GM18951 (cell line): ENCODE data around the gene GJE1.

Experiments
- POLR2A ChIP-seq: IDR thresholded peaks from 4 replicates; pipeline ENCODE4 v1.6.1; 2011; ENCODE audit warnings: mild to moderate bottlenecking; ENCODE audit not compliant: insufficient read length, insufficient read depth; ENCODE audit errors: extremely low read depth
- in situ Hi-C: fragments of 300-500 bp; cut with MboI; formaldehyde crosslinking; loops from one replicate; pipeline ENCODE4 v1.12.0; 2022; ENCODE audit warnings: low sequenced_read_pairs, mixed read lengths, inconsistent platforms; ENCODE audit not compliant: unreplicated experiment

GJE1 gene

DNA sequence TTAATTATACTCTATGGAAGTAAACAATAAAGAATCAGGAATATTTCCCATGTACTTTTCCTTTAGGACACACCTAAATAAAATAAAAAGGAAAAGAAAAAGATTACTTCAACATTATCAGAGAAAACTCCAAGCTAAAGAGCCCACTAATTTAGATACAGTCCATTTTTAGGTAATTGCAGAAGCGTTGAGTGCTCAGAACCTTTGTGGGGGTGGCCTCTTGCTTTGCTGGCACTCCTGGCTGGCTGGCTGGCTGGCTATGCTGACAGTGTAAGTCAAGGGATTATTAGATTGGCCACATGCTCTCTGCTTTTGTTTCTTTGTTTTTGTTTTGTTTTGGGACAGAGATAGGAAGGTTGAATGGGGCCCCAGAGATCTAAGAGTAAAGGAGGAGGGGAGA is at the start of gene GJE1:
TSS of gene GJE1 (plus strand) at position 301 of the 400 bp plus-strand sequence. CDS start 234 bp downstream, outside the sequence.
- TF ChIP-seq POLR2A, result no peak
- in situ Hi-C loops, result loop anchor here (25.0 kb wide), 1 partner anchor 255 kb away; no protein-coding TSS in a partner anchor

DNA sequence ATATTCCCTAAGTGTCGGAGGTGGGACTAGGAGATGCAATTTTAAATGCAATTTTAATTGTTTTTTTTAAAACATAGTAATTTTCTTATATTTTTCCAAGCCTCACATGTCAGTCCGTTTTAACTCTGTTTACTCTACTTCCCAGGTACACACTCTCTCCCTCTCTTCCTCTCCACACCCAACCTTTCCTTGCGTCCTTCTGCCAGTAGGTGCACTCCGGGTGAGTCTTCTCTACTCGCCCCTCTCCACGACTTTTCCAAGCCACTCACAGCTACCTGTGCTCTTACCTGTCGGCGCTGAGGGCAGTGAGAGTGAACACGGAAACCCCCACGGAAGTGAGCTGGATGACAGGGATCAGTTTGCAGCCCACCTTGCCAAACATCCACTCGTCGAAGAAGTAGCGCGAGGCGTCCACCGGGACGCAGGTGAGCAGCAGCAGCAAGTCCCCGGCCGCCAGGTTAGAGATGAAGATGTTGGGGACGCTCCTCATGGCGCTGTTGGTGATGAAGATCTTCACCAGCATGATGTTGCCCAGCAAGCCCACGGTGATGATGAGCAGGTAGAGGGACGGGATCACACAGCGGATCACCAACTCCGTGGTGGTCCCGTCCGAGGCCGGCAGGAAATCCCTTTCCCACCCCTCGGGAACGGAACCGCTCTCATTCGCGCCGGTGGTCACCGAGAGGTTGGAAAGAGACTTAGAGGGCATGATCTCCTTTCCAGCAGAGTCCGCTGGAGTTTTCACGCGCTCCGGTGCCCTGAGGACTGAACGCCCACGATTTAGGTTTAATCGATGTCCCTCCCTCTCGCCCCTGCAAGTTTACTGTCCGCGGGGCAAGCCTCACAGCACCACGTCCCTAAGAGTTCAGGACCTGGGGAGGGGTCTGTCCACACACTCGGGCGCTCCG is 44.5 kb upstream of the GJE1 start:
- in situ Hi-C loops, result no loop called here
- no peak for TF ChIP-seq POLR2A

GRCh38 chr6:142088858-142089216 is 43.9 kb upstream of the GJE1 start:
- in situ Hi-C loops, result no loop called here
- no peak for TF ChIP-seq POLR2A

DNA sequence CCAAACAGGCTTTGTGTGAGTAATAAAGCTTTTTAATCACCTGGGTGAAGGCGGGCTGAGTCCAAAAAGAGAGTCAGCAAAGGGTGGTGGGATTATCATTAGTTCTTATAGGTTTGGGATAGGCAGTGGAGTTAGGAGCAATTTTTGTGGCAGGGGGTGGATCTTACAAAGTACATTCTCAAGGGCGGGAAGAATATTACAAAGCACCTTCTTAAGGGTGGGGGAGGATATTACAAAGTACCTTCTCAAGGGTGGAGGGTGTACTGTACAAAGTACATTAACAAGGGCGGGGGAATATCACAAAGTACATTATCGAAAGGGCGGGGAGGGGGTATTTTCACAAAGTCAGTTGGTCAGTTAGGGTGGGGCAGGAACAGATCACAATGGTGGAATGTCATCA is 27.9 kb upstream of the GJE1 start:
- in situ Hi-C loops, result loop anchor here (25.0 kb wide), 1 partner anchor 418 kb away; no protein-coding TSS in a partner anchor

- in situ Hi-C loops, result loop anchor here (25.0 kb wide), 1 partner anchor 424 kb away; no protein-coding TSS in a partner anchor
These were observed 21.9 kb upstream of the GJE1 start for GRCh38 chr6:142110820-142111219.

GRCh38 chr6:142112451-142113061 is 20.2 kb upstream of the GJE1 start:
- in situ Hi-C loops, result loop anchor here (25.0 kb wide), 1 partner anchor 425 kb away; no protein-coding TSS in a partner anchor
- TF ChIP-seq POLR2A, result no peak

- TF ChIP-seq POLR2A, result no peak
- in situ Hi-C loops, result loop anchor here (25.0 kb wide), 1 partner anchor 430 kb away; no protein-coding TSS in a partner anchor
These were observed 15.4 kb upstream of the GJE1 start for GRCh38 chr6:142117366-142117765.

GRCh38 chr6:142118328-142118727 is 14.4 kb upstream of the GJE1 start:
- in situ Hi-C loops, result loop anchor here (25.0 kb wide), 1 partner anchor 431 kb away; no protein-coding TSS in a partner anchor
- no peak for TF ChIP-seq POLR2A

DNA sequence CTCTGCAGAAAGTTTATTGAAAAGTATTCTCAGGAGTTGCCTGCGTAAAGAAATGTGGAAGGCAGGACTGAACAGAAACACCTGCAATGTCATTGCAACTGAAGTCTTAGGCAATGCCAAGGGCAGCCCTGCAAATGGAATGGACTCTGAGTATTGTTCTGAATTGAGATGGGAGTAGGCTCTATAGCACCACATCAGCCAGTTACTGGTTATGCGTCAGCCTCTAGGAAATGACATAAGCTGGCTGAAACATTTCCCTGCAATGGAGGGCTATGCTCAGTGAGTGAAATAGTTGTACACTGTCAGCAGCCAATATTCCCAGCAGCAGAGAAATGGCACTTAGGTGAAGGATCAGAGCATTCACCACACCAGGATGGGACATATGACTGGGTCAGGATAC is 13.8 kb upstream of the GJE1 start:
- in situ Hi-C loops, result loop anchor here (25.0 kb wide), 1 partner anchor 432 kb away; no protein-coding TSS in a partner anchor

GRCh38 chr6:142121342-142121741 is 11.4 kb upstream of the GJE1 start:
- no peak for TF ChIP-seq POLR2A

More for the DNA sequence above, 13.8 kb upstream of the GJE1 start:
- TF ChIP-seq POLR2A, result no peak

GRCh38 chr6:142130814-142131213 is 1.9 kb upstream of the GJE1 start:
- TF ChIP-seq POLR2A, result no peak
- in situ Hi-C loops, result loop anchor here (25.0 kb wide), 1 partner anchor 256 kb away; no protein-coding TSS in a partner anchor

More at GRCh38 chr6:142121342-142121741, 11.4 kb upstream of the GJE1 start:
- in situ Hi-C loops, result loop anchor here (25.0 kb wide), 1 partner anchor 434 kb away; no protein-coding TSS in a partner anchor

DNA sequence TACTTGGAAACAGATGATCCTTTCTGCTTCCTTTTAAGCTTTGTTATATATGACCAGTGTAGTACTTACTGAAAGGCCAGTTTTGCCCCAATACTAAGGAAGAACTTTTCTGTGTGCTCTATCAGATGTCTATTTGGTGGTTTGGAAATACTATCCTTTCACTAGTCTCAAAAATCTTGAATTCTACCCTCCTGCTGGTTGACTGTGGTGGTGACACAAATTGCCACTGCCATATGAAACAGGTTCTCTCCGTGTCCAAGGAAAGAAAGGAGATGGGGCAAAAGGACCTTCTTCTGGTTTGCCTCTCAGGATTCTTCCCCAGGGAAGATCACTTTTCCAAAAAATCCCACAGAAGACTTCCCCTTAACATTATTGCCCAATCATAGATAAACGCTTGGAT is 6.2 kb downstream of the GJE1 start:
- TF ChIP-seq POLR2A, result no peak
- in situ Hi-C loops, result loop anchor here (25.0 kb wide), 1 partner anchor 248 kb away; no protein-coding TSS in a partner anchor

DNA sequence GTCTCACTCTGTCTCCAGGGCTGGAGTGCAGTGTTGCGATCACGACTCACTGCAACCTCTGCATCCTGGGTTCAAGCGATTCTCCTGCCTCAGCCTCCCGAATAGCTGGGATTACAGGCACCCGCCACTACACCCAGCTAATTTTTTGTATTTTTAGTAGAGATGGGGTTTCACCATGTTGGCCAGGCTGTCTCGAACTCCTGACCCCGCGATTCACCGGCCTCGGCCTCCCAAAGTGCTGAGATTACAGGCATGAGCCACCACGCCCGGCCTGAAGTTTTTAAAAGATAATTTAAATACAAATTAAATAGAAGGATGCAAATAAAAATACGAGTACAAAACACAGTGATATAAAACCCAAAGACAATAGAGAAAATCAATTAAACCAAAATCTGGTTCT is 8.8 kb downstream of the GJE1 start:
- in situ Hi-C loops, result loop anchor here (25.0 kb wide), 1 partner anchor 246 kb away; no protein-coding TSS in a partner anchor
